Gastroesophageal sphincter (tissue), 4 donors: Measurements from ENCODE around the gene TMEM171. TPM values are rescaled to one million over a fixed set of nuclear protein-coding genes. Genes with fewer than 3 reads are reported as not detected.

Experiments used
- ATAC-seq: fragments of 150-250 bp; one replicate; pipeline ENCODE4 v1.9.1; 2016; ENCODE audit warnings: mild to moderate bottlenecking, moderate library complexity
- H3K27ac ChIP-seq, 4 donors: fragments of 200-600 bp; sonication (generic) in 3 of 4; 1 replicate in 3 of 4; 2 replicates in 1 of 4; pipeline ENCODE4 v1.5.1; 2016 to 2019
- H3K27me3 ChIP-seq: fragments of 200-600 bp; sonication (generic); one replicate; pipeline ENCODE4 v1.5.1; 2019
- H3K36me3 ChIP-seq, 2 donors: fragments of 200-600 bp; sonication (generic); one replicate each; pipeline ENCODE4 v1.5.1; 2019; ENCODE audit warnings: control low read depth in 1 of 2
- H3K4me1 ChIP-seq, 3 donors: fragments of 200-600 bp; sonication (generic); 1 replicate in 2 of 3; 2 replicates in 1 of 3; pipeline ENCODE4 v1.5.1; 2016 to 2019; ENCODE audit warnings: control low read depth in 2 of 3
- H3K4me3 ChIP-seq, 2 donors: fragments of 200-600 bp; sonication (generic); one replicate each; pipeline ENCODE4 v1.5.1; 2019; ENCODE audit warnings: mild to moderate bottlenecking in 1 of 2, moderate library complexity in 1 of 2
- H3K9me3 ChIP-seq, 3 donors: fragments of 200-600 bp; sonication (generic); one replicate each; pipeline ENCODE4 v1.5.1; 2017 to 2019; ENCODE audit warnings: control low read depth in 2 of 3
- EP300 ChIP-seq: sonication (generic); formaldehyde crosslinking; IDR thresholded peaks from one replicate; pipeline ENCODE4 v1.6.1; 2017; ENCODE audit warnings: antibody characterized with exemption, mild to moderate bottlenecking
- POLR2A ChIP-seq, 2 donors: fragments of 450-650 bp; IDR thresholded peaks; one replicate each; pipeline ENCODE4 v1.6.1; 2017; ENCODE audit warnings: antibody characterized with exemption in 2 of 2, mild to moderate bottlenecking in 2 of 2, moderate library complexity in 1 of 2
- POLR2AphosphoS5 ChIP-seq: sonication (generic); formaldehyde crosslinking; IDR thresholded peaks from one replicate; pipeline ENCODE4 v1.6.1; 2017; ENCODE audit warnings: antibody characterized with exemption
- WGBS, 2 donors: methylation state at CpG; one replicate each; pipeline ENCODE4 v1.1.5; 2018; ENCODE audit warnings: low coverage in 1 of 2; 5-methylcytosine and 5-hydroxymethylcytosine counted together
- total RNA-seq, 4 donors: library from RNA; depleted of rRNA; stranded (reverse); fragments of >200 nt; gene quantifications; one replicate each; pipeline ENCODE4 v1.1.0, GENCODE V29; 2016
- TF ChIP-seq, protein P1 (sequence below), 4 experiments: fragments of 200-600 bp in 2 of 4; fragments of 450-650 bp in 2 of 4; sonication (generic) in 1 of 4; IDR thresholded peaks; one replicate each; pipeline ENCODE4 v1.5.1; 2017 to 2019; ENCODE audit warnings: antibody characterized with exemption in 4 of 4, mild to moderate bottlenecking in 2 of 4, moderate library complexity in 2 of 4

TMEM171 gene
- total RNA-seq, 4 donors from 2014 or later: 0.84 TPM; not detected in 3

GRCh38 chr5:73149540-73149939, 29.2 kb downstream of the TMEM171 start:
- no peak for ATAC-seq
- Histone ChIP-seq H3K27ac (no peak overlapping the region), H3K4me1 (no peaks in the 10 kb centered on the region), H3K36me3 (no peaks in the 10 kb centered on the region), H3K27me3 (no peaks in the 10 kb centered on the region), H3K4me3 (no peak overlapping the region), H3K9me3 (no peaks in the 10 kb centered on the region)
- TF ChIP-seq POLR2AphosphoS5 (no peak), EP300 (no peak), POLR2A (IDR thresholded peaks at IDR 0.05) (no peak)
- TF ChIP-seq, protein P1, sequence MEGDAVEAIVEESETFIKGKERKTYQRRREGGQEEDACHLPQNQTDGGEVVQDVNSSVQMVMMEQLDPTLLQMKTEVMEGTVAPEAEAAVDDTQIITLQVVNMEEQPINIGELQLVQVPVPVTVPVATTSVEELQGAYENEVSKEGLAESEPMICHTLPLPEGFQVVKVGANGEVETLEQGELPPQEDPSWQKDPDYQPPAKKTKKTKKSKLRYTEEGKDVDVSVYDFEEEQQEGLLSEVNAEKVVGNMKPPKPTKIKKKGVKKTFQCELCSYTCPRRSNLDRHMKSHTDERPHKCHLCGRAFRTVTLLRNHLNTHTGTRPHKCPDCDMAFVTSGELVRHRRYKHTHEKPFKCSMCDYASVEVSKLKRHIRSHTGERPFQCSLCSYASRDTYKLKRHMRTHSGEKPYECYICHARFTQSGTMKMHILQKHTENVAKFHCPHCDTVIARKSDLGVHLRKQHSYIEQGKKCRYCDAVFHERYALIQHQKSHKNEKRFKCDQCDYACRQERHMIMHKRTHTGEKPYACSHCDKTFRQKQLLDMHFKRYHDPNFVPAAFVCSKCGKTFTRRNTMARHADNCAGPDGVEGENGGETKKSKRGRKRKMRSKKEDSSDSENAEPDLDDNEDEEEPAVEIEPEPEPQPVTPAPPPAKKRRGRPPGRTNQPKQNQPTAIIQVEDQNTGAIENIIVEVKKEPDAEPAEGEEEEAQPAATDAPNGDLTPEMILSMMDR (IDR thresholded peaks at IDR 0.05): no peak
- 36 to 52% methylated on average over 3 of the region's 3 CpGs for WGBS, 2 donors

DNA sequence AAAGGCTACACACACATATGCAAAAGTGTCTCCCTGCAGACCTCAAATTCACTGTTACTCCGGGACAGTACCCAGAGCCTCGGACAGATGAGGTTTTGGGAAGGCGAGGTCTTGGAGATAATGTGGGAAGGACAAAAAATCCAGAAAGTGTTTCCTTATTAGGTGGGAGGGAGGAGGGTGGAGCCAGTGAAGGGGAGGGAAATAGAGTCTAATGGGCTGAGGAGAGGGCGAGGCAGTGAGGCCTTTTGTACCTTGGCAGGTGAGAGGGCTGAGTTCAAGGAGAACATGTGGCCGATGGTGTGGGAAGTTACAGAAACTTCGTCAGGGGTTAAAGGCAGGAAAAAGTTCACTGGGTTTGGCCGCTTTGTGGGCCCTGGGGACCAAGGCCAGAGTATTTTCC, 30.5 kb downstream of the TMEM171 start:
- 73 to 81% methylated on average over 2 to 7 of the region's 7 CpGs for WGBS, 2 donors
- Histone ChIP-seq H3K36me3 (no peaks in the 10 kb centered on the region), H3K27me3 (no peaks in the 10 kb centered on the region), H3K4me3 (no peak overlapping the region), H3K4me1 (no peaks in the 10 kb centered on the region), H3K27ac (no peak overlapping the region), H3K9me3 (no peaks in the 10 kb centered on the region)
- no peak for ATAC-seq
- TF ChIP-seq EP300: no peak
- TF ChIP-seq POLR2A (IDR thresholded peaks at IDR 0.05): no peak
- no peak for TF ChIP-seq POLR2AphosphoS5
- TF ChIP-seq, protein P1 (IDR thresholded peaks at IDR 0.05): no peak

- Histone ChIP-seq H3K36me3 (no peaks in the 10 kb centered on the region), H3K27me3 (no peaks in the 10 kb centered on the region), H3K4me1 (no peaks in the 10 kb centered on the region), H3K4me3 (no peak overlapping the region), H3K27ac (no peak overlapping the region), H3K9me3 (no peaks in the 10 kb centered on the region)
- 70 to 71% methylated on average over 3 to 4 of the region's 5 CpGs for WGBS, 2 donors
- ATAC-seq: no peak
- TF ChIP-seq EP300 (no peak), POLR2A (IDR thresholded peaks at IDR 0.05) (no peak), POLR2AphosphoS5 (no peak)
- TF ChIP-seq, protein P1 (IDR thresholded peaks at IDR 0.05): no peak
These were observed 31.5 kb downstream of the TMEM171 start for GRCh38 chr5:73151766-73152410.

DNA sequence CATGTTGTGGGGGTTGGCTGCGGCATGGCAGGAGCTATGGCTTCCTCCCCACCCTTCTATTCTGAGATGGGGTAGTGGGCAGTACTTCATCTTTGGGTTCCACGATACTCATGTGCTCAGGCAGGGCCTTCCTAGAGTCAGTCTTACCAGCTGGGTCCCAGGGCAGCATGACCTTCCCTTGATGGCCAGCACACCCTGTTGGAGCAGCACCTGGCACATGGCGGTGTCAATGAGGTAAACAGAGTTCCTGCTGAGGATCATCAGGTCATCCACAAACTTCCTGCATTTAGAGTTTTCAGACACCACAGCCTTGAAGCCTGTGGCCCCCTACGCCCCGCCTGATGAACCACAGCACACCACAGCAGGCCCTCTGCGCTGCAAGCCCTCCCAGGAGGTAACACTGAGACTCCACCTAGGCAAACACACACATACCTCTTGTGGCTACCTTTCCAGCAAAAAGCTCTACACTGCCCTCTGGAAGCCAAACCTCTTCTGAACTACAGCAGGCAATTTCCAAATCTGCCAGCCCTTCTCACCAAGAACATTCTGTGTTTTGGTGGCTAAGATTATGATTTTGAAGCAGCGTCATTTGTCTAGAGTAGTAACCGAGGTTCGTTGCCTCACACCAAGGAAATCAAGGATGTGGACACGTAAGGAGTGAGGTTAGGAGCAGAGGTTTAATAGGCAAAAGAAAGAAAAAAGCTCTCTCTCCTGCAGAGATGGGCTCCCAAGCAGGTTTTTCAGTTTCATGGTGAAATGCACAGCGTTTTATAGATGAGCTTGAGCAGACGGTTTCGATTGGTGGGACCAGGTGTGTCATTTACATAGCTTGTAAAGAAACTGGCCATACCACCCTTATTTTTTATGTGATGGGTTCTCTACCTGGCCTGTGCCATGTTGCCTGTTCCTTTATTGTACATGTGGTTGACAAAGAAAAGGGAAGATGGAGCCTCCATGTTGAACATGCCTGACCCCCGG, 32.3 kb downstream of the TMEM171 start:
- Histone ChIP-seq H3K4me1 (no peaks in the 10 kb centered on the region), H3K4me3 (no peak overlapping the region), H3K9me3 (no peaks in the 10 kb centered on the region), H3K27ac (no peak overlapping the region), H3K27me3 (no peaks in the 10 kb centered on the region), H3K36me3 (no peaks in the 10 kb centered on the region)
- WGBS, 2 donors: 59 to 83% methylated on average over 5 to 8 of the region's 14 CpGs
- TF ChIP-seq, protein P1 (IDR thresholded peaks at IDR 0.05): no peak
- TF ChIP-seq POLR2AphosphoS5 (no peak), POLR2A (IDR thresholded peaks at IDR 0.05) (no peak), EP300 (no peak)
- ATAC-seq: no peak
